Esophagus mucosa (tissue), 1 donor: ENCODE data around the gene IFT88. TPM values are rescaled to one million over a fixed set of nuclear protein-coding genes. Genes with fewer than 3 reads are reported as not detected.

ENCODE experiments used
- ATAC-seq: fragments of 200-7000 bp; cut with Tn5 transposase; one replicate; pipeline ENCODE4 v1.9.1; 2020
- total RNA-seq: library from RNA; stranded (reverse); gene quantifications from one replicate; pipeline ENCODE4 v1.2.4, GENCODE V29; 2023
- donor health status: DM: yes; HTN: yes; CAD: no.

IFT88 gene
- total RNA-seq, 1 donor from 2014 or later, result 4.4 TPM

DNA sequence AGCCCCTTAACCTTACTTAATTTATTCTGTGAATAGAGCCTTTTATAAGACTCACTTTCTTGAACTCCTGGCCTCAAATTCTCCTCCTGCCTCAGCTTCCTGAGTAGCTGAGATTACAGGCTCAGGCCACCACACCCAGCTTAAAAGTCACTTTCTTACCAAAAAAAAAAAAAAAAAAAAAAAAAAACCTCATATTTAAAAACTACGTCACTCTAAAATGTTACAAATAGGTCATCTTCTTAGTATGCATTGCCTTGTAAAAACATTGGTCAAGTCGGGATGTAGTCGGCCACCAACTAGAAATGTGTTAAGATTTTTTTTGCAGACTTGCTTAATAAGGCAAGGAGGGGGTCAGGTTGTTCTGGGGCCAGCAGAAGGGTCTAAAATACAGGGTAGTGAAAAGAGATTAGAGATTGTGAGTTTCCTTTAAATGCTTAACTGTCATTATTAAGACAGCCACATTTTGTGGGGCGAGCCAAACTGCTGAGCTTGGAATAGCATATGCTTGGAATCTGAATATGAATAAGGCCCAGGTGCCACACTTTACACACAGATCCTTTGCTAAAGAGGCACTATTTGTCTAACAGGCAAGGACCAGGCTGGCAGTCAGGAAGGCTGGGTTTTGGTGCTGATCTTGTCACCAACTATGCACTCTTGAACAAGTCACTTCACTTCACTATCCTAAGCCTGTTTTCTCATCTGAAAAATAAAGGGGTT is 120.1 kb downstream of the IFT88 start:
- ATAC-seq, result no peak

DNA sequence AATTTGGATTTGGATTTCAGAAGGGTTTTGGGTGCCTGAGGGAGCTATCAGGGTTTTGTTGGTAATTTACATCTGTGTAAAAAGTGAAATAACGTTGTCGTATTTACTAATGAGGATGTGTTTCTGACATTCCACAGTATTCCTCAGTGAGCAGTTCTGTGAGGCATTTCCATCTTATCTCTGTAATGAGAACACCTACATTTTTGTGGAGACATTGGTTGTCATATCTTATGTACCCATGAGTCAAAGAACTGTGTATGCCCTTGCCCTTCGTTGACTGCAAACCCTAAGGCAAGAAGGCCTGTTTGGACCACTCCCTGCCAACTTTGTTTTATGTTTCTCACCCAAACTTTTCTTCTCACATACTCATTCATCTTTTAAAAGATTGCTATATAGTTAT is 122.3 kb downstream of the IFT88 start:
- no peak for ATAC-seq

DNA sequence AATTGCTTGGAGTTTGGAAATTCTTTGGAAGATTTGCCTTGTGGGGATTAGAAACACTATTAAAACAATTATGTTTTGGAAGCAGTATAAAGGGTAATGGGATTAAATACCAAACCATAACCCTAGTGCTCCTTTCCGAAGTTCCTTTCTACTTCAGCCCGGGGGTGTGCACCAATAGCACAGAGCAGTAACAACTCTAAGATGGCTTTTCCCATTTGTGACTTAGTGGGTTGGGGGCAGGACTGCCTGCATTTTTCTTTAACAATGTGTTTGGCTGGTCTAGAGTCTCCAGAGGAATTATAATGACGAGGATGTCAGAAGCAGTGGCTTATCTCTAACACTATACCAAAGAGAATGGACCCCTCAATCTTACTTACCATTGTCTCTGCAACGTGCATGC is 124.7 kb downstream of the IFT88 start:
- ATAC-seq, result no peak

DNA sequence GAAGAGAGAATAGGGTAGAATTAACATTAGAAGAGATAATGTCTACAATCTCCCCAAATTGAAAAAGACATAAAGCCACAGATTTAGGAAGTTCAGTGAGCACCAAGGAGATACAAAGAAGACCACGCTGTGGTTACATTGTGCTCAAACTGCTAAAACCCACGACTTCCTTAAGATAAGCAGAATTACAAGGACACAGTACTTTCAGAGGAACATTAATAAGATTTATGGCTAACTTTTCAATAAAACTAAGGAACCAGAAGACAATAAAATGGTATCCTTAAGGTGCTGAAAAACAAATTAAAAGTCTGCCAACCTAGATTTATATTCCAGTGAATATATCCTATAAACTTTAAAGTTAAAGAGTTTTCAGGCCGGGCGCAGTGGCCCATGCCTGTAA is 129.1 kb downstream of the IFT88 start:
- ATAC-seq, result no peak

DNA sequence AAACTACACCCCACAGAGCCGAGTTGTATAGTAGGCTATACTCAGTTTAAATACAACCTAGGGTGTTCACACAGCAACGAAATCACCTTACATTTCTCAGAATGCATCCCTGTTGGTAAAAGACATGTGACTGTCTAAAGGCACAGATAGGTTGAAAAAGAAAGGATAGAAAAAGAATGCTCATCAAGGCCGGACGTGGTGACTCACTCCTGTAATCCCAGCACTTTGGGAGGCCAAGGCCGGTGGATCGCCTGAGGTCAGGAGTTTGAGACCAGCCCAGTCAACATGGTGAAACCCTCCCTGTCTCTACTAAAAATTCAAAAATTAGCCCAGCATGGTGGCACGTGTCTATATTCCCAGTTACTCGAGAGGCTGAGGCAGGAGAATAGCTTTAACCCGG is 132.8 kb downstream of the IFT88 start:
- no peak for ATAC-seq

DNA sequence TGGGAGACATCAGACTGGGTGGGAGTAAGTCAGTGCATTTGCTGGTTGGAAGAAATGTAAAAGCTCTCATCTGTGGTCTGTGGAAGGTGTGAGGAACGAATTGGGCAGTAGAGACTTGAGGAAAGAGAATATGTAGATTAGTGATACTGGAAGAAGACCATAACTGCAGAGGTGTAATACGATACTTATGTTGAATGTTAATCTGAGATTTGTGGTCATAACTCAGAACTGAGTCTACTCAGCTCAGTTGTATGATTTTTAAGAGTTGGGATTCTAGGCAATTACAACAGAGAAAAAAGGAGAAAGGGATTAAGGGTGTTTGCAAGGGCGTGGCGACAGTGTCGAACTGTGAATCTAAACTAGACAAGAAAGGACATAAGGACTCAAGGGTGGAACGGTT is 133.3 kb downstream of the IFT88 start:
- ATAC-seq, result no peak

DNA sequence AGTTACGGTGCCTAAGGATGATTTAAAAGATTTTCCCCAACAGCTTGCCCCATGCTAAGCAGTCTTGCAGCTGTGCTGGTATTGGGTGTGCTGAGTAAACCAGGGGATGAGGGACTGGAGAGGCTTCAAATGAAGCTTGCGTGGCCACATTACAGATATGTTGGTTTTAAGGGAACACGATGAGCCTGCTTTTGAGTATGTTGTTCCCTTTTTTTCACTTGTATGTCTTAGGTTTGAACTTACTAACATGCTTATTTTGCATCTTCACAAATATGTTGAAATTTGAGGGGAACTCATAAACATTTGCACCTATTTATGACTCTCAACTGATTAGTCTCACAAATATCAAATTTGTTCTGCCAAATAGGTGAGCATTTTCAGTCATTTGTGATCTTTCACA is 134.5 kb downstream of the IFT88 start:
- ATAC-seq, result no peak

DNA sequence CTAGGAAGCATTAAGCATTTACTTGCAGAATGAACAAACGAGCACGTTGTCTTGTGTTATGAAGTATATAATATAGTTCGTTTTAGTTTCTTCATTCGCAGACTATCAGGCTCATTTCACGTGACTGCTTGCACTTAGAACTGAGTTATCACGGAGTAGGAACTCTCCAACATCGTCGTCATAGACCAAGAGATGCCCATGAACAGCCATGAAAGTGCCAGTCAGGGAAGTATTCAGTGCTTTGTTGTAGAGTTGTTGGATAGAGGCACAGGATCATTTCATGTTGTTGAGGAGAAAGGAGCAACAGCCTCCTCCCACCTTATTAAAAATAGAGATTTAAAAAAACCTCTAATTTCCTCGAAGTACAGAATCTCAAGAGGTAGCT is 135.6 kb downstream of the IFT88 start:
- ATAC-seq, result no peak

DNA sequence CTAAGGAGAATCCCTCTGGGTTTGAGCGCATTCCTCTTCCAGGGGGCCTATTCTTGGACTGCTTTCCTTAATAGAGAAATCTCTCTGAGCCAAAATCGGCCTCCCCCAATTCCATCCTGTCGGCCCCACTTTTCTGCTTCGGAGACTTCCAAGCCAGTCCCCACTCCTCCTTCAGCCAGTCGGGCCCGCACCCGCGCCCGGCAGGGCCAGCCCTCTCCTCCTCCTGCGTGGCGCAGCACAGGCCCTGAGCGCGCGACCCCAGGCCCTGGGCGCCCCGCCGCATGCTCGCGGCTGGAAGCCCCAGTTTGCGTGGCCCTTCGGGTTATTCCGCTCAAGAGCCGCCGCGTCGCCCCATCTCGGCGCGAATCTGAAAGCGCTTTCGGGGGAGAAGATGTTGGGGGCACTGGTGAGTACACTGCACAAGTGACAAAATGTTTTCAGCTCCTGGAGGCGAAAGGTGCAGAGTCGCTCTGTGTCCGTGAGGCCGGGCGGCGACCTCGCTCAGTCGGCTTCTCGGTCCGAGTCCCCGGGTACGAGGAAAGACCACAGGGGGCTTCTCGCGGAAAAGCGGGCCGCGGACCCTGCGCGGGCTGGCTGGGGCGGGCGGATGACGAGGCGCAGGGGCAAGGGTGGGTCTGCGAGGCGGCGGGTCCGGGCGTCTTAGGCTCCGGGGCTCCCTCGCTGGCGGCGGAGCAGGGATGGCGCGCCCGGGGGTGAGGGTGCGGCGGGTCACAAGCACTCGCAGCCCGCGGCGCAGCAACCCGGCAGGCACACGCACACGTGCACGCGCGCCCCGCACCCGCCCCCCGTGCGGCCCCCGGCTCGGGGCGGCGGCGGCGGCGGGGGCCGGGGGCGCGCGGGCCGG is 136.2 kb downstream of the IFT88 start, which contains the start of gene IL17D:
IL17D (plus strand) TSS at position 785 of the 865 bp plus-strand sequence. CDS start 303 bp downstream, outside the sequence.
- peak; percentile 7 for ATAC-seq

DNA sequence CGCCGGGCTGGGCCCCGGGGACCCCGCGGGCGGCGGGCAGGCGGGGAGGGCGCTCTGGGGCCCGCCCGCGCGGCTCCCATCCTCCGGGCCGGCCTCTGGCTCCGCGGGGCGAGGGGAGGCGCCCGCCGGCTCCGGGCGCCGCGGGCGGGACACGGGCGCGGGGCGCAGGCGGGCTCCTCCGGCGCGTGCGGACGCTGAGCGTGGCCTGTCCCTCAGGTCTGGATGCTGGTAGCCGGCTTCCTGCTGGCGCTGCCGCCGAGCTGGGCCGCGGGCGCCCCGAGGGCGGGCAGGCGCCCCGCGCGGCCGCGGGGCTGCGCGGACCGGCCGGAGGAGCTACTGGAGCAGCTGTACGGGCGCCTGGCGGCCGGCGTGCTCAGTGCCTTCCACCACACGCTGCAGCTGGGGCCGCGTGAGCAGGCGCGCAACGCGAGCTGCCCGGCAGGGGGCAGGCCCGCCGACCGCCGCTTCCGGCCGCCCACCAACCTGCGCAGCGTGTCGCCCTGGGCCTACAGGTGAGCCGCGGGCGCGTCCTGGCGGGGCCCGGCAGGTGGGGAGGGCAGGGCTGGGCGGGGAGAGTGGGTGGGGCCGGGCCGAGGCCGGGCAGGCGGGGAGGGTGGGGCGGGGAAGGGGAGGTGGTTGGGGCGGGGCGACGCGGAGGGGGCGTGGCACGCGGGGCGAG is 137.0 kb downstream of the IFT88 start:
- ATAC-seq, result peak; percentile 89

DNA sequence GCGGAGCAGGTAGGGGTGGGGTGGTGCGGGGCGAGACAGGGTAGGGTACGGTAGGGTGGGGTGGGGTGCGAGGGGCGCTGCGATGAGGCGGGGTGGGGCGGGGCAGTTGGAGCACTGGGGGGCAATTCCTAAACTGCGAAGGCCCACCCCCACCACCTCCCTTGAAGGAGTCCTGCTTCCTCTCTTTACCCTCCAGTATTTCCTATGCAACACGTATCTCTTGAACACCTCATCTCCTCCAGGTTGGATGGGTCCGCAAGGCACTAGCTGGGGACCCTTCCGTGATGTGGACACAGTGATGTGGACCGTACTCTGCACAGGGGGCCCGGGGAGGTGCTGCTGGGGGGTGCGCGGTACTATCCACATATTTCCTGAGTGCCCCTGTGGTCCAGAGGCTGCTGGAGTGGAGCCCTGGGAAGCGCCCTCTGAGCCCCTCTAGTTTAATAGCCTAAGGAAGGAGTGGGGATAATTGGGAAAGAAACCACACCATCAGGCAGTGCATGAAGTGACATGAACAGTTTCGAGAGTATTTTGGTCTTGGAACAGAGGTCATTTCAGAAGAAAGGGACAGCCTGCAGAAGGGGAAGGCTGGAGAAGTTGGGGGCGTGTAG is 137.6 kb downstream of the IFT88 start:
- no peak for ATAC-seq

DNA sequence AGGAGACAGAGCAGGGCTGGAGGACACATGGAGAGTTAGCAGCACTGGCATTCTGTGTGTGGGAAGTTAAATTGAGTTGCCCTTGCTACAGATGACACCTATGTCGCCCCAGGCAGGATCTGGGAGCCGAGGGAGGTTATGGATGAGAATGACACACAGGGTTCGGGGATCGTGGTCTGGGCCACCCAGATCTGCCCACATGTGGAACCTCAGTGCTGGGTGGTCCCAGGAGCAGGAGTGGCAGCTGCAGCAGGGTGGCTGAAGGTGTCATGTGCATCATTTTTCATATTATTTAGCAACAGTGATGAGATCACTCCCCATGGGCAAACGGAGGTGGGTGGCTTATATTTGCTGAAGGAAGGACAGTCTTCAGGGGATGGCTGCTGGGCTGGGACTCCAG is 139.7 kb downstream of the IFT88 start:
- no peak for ATAC-seq

DNA sequence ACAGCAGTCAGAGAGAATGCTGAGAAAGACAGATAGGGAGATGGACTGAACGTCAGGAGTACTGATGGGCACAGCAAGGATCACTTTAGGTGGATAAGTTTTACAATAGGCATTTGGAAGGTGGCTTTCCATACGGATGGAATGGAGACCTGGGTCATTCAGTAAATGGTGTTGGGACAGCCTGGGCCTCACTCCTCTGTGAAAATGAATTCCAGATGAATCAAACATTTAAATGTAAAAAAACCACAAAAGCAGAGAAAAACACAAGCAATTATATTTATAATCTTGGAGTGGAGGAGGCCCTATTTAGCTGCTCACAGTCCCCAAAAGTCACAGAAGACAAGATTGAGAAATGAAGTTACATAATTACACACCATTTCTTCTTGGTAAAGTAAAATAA is 141.3 kb downstream of the IFT88 start:
- no peak for ATAC-seq

DNA sequence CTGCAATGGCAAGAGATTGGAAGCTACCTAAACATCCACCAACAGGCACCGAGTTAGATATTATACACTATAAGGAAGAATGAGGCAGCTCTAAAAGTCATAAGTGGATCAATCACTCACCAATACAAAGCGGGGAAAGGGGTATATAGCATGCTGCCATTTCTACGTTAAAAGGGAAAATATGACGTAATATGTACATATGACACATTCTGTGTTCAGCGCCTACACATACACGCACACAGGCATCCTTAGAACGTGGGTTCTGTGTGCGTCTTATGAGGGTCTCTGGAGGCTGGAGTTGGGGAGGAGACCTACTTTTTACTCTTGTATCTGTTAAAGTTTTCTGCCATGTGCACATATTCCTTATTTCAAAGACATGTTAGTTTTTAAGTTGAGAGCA is 142.4 kb downstream of the IFT88 start:
- no peak for ATAC-seq

DNA sequence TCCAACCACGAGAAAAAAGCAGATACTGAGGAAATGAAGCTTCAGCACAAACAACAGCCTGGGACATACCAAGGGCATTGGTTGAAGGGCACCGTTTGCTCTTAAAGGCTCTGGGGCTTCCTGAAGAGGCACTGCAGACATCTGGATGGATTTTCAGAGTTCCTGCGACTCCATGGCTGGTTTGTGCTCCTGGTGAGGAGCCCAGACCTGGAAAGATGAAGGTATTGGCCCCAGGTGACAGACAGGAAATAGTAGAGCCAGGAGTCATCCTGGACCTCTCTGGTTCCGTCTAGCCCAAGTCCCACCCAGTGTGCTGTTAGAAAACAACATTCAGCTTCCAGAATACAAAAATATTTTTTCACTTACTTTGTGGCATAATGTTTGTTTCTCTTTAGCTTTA is 142.8 kb downstream of the IFT88 start:
- ATAC-seq, result no peak

DNA sequence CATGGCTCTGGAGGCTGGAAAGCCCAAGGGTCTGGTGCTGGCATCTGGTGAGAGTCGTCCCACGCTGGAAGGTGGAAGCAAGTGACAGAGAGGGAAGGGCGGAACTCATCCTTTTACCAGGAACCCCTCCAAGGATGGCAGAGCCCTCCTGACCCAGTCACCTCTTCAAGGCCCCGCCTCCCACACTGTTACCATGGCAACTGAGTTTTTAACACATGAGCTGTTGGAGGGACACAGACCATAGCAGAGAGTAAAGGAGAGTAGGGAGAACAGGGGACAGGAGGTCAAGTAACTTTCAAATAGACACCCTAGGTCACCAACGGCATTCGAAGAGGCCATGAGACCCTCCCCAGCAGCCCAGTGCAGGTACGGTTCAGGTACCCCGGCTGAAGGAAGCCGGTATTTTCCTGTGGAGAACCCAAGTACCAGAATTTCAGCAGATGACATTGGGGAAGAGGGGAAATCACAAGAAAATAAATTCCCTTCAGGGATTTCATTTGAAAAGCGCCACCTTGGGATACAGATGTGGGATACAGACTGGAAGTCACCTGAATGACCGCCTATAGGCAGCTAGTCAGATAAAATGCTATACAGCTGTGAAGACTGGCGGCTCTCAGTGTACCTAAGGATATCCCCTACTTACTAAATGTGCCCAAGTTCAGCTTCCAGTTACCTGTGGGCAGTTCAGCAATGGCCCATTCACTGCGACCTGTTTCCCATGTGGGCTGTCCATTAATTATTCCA is 144.5 kb downstream of the IFT88 start:
- ATAC-seq, result no peak

DNA sequence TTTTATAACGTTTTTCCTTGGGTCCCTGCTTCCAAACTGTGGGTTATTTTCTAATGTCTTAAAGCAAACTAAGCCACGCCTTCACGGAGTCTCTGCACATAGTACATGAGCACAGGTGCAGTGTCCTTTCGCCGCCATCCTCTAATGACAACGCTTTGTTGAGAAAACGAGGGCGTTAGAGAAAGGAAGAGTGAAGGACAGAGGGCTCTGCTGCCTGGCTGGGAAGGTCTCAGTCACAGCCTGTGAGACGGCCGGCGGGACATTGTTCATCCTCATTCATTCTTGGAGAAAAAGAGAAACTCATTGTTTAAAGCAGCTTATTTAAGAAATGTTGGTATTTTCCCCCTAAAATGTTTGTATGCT is 146.0 kb downstream of the IFT88 start:
- no peak for ATAC-seq

DNA sequence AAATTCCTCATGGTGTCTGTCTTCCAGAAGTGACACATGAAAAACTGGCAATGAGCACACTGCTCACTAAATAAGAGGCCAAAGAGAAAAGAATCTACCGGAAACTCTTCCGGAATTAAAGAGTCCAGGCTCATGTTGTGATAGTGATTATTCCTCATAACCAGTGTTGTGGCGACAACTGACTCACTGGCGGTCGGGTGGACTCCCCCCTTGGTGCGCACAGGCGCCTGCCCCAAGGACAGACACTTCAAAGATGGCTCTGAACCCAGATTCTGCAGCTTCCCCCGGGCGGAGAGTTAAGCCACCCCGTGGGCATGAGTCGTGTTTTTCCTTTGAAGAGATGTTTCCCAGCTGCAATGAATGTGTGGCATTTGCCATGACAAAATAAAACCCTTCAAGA is 146.8 kb downstream of the IFT88 start:
- ATAC-seq, result no peak

DNA sequence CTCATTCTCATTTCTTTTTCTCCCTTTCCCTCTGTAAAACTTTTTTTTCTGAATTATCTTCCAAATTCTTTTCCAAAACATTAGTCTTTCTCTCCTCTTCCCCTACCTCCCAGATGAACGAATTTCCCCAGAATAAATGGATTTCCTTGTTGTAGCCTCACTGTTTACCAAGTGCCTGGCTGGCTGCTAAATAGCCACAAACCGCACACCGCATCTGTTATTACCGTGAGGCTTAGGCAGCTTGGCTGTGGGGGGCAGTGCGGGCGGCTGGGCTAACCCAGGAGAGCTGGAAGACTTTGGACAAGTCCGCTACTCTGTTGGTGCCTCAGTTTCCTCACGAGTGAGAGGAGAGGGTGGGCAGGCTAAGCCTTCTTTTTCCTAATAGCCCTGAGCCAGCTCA is 147.2 kb downstream of the IFT88 start:
- ATAC-seq, result no peak

DNA sequence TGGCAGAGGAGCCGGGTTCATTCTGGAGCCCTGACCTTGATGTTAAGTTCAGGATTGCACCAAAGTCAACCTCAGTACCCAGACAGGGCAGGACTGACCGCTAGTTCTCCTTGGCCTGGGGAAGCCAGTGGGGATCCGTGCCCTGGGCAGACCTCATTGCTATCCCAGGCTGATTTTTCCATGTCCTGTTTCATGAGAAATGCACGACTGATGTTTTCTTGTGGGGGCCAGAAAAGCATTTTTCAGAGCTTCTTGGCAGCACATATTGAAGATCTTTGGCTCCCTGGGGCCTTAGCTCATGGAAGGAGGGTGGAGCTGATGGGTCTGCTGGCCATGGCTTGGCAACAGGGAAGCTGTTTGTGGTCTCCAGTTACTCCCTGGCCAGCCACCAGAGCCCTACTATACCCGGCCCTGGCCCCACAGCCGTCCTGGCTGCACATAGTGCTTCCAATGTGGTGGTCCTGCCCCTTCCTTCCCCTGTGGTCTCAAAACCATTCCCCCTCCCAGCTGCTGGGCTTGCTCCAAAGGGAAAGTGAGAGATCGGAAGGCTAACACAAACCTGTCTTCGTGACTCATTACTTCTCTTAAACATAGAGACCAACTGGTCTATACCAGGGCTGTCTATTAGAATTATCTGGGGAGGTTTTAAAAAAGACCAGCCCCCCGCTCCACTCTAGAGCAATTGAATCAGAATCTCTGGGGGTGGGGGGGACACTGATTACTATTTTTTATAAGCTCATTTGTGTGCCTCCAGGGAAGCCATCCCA is 147.8 kb downstream of the IFT88 start:
- ATAC-seq, result no peak

DNA sequence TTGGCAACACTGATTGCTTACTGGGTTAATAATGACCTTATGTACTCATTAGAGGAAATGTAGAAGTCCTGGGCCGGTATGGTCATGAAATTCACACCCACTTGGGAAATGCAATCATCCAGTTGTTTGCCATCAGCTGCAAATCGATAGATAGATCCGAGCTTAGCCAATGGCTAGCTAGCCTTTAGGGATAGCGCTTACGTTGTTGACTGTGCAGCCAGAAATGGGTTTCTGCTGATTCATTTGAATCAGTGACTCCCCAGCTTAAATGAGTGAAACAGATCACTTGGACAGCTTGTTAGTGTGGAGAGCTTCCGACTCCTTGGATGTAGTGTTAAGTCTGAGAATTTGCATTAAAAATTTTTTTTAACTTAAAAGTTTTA is 148.4 kb downstream of the IFT88 start:
- ATAC-seq, result no peak

DNA sequence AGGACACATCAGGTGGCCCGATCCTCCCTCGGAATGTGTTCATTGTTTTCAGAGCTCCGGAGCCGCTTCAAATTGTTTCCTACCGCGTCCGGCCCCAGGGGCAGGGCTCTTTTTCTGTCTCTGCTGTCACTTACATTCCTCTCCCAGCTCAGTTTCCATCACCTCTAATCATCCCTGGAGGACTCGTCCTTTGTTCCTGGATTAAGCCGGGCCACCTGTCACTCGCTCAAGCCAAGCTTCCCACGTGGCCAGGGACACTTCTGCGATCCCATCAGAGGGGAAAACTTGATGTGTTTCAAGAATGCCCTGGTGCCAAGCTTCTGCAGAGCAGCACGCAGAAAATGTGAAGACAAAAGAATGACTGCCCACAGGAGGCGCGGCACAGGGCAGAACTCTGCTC is 150.0 kb downstream of the IFT88 start:
- no peak for ATAC-seq
